HG02840 (cell line): Measurements from ENCODE around the gene PTPN22.

Experiments used
- ATAC-seq: cut with Tn5 transposase; IDR thresholded peaks from one replicate; pipeline ENCODE4 v1.9.1; 2021; ENCODE audit warnings: mild to moderate bottlenecking, moderate library complexity, moderate number of reproducible peaks; ENCODE audit not compliant: unreplicated experiment, low FRiP score

The PTPN22 gene

DNA sequence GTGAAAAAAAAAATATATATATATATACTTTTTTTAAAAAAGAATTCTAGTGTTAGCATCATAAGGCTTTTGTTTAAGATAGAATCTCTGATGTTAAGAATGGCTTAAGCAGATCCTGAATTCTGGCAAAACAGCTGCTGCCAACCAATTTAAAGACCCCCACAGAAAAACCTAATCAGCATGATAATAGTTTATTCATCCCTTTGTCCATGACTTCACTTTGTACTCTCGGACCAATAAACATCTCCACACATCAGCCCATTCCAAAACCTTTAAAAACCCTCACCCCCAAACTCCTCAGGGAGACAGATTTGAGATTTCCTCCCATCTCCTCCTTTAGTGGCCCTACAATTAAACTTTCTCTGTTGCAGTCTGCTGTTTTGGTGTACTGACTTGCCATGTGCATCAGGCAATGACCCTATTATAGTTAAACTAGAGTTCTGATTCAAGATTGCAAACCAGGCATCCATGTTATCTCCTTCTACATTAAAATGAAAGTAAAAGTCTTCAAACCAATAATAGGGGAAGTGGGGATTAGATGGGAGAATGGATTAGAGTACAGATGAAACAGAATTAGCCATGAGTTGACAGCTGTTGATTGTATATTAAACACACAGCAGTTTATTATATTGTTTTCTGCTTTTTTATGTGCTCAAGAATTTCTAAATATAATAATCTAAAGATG lies 102.5 kb downstream of the PTPN22 start:
- no peak for ATAC-seq

- no peak for ATAC-seq
Observed at GRCh38 chr1:113765306-113766230, 105.9 kb downstream of the PTPN22 start.
